Measurements from ENCODE around the gene ANKRD6.

DNA sequence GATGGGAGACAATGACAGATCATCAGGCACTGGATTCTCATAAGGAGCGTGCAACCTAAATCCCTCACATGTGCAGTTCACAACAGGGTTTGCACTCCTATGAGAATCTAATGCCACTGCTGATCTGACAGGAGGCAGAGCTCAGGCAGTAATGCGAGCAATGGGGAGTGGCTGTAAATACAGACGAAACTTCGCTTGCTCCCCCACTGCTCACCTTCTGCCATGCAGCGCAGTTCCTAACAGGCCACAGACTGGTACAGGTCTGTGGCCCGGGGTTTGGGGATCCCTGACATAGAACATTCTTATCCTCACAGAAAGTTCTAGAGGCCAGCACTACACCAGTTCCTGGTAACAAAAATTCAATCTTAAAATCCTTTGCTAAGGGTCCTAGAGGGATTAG, 44.1 kb upstream of the ANKRD6 start:
- TF ChIP-seq, protein P1, sequence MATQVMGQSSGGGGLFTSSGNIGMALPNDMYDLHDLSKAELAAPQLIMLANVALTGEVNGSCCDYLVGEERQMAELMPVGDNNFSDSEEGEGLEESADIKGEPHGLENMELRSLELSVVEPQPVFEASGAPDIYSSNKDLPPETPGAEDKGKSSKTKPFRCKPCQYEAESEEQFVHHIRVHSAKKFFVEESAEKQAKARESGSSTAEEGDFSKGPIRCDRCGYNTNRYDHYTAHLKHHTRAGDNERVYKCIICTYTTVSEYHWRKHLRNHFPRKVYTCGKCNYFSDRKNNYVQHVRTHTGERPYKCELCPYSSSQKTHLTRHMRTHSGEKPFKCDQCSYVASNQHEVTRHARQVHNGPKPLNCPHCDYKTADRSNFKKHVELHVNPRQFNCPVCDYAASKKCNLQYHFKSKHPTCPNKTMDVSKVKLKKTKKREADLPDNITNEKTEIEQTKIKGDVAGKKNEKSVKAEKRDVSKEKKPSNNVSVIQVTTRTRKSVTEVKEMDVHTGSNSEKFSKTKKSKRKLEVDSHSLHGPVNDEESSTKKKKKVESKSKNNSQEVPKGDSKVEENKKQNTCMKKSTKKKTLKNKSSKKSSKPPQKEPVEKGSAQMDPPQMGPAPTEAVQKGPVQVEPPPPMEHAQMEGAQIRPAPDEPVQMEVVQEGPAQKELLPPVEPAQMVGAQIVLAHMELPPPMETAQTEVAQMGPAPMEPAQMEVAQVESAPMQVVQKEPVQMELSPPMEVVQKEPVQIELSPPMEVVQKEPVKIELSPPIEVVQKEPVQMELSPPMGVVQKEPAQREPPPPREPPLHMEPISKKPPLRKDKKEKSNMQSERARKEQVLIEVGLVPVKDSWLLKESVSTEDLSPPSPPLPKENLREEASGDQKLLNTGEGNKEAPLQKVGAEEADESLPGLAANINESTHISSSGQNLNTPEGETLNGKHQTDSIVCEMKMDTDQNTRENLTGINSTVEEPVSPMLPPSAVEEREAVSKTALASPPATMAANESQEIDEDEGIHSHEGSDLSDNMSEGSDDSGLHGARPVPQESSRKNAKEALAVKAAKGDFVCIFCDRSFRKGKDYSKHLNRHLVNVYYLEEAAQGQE (IDR thresholded peaks at IDR 0.05; ENCODE audit: insufficient read depth in 1 of 2, low read depth in 2 of 2, low read length in 1 of 2), result no peak
- TF ChIP-seq, protein P2, sequence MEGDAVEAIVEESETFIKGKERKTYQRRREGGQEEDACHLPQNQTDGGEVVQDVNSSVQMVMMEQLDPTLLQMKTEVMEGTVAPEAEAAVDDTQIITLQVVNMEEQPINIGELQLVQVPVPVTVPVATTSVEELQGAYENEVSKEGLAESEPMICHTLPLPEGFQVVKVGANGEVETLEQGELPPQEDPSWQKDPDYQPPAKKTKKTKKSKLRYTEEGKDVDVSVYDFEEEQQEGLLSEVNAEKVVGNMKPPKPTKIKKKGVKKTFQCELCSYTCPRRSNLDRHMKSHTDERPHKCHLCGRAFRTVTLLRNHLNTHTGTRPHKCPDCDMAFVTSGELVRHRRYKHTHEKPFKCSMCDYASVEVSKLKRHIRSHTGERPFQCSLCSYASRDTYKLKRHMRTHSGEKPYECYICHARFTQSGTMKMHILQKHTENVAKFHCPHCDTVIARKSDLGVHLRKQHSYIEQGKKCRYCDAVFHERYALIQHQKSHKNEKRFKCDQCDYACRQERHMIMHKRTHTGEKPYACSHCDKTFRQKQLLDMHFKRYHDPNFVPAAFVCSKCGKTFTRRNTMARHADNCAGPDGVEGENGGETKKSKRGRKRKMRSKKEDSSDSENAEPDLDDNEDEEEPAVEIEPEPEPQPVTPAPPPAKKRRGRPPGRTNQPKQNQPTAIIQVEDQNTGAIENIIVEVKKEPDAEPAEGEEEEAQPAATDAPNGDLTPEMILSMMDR (IDR thresholded peaks at IDR 0.05), result no peak
- TF ChIP-seq SIN3A (IDR thresholded peaks at IDR 0.05; ENCODE audit: borderline replicate concordance, insufficient read depth, low read depth, low read length) (no peak), TCF7L2 (IDR thresholded peaks at IDR 0.05; ENCODE audit: low read depth, low read length) (no peak)
